A673 (cell line): ENCODE data around the gene CLASP1. TPM values are rescaled to one million over a fixed set of nuclear protein-coding genes. Genes with fewer than 3 reads are reported as not detected.

Experiments
- BruUV-seq: library from RNA; stranded (reverse); fragments of 400-500 nt; replicated peaks from 2 replicates; lab custom pipeline; 2021; lab: Mats Ljungman, UMichigan
- CTCF ChIA-PET: fragments of 300-600 bp; sonication (Branson Sonifier 250); formaldehyde crosslinking; loops from one replicate; lab custom pipeline; 2022; ENCODE audit warnings: antibody characterized with exemption; lab: Charles Lee
- POLR2A ChIA-PET: fragments of 300-600 bp; sonication (Branson Sonifier 250); formaldehyde crosslinking; loops from one replicate; lab custom pipeline; 2022; ENCODE audit warnings: antibody characterized with exemption; ENCODE audit not compliant: low non-redundant PET; lab: Charles Lee
- DNase-seq: peaks from one replicate; pipeline ENCODE4 v3.0.0-alpha.2; 2015; ENCODE audit warnings: low spot score
- H3K27ac ChIP-seq: fragments of 200-600 bp; sonication (generic); 2 replicates; pipeline ENCODE4 v1.5.1; 2016; ENCODE audit warnings: mixed run types, low read depth, mild to moderate bottlenecking, mixed read lengths, antibody characterized with exemption, low read length; ENCODE audit not compliant: poor library complexity, severe bottlenecking
- H3K27me3 ChIP-seq: fragments of 200-600 bp; sonication (generic); replicated peaks from 2 replicates; pipeline ENCODE4 v1.6.1; 2017; ENCODE audit warnings: mixed run types, low read depth, mild to moderate bottlenecking, mixed read lengths, antibody characterized with exemption, low read length; ENCODE audit not compliant: insufficient read depth, poor library complexity
- H3K36me3 ChIP-seq: fragments of 200-600 bp; sonication (generic); 2 replicates; pipeline ENCODE4 v1.6.1; 2016; ENCODE audit warnings: mixed run types, mild to moderate bottlenecking, mixed read lengths, antibody characterized with exemption, low read length; ENCODE audit not compliant: insufficient read depth, poor library complexity, severe bottlenecking
- H3K4me1 ChIP-seq: fragments of 200-600 bp; sonication (generic); 2 replicates; pipeline ENCODE4 v1.6.1; 2017; ENCODE audit warnings: mixed run types, mild to moderate bottlenecking, mixed read lengths, antibody characterized with exemption, low read length; ENCODE audit not compliant: insufficient read depth, poor library complexity, severe bottlenecking
- H3K4me3 ChIP-seq: fragments of 200-600 bp; sonication (generic); 2 replicates; pipeline ENCODE4 v1.5.1; 2016; ENCODE audit warnings: low read depth, mixed run types, mild to moderate bottlenecking, mixed read lengths, low read length; ENCODE audit not compliant: poor library complexity, severe bottlenecking
- H3K9me3 ChIP-seq: fragments of 200-600 bp; sonication (generic); 2 replicates; pipeline ENCODE4 v1.6.1; 2016; ENCODE audit warnings: mixed run types, low read depth, mild to moderate bottlenecking, mixed read lengths, antibody characterized with exemption, low read length; ENCODE audit not compliant: poor library complexity, severe bottlenecking
- EZH2 ChIP-seq: fragments of 200-600 bp; sonication (generic); IDR thresholded peaks from 2 replicates; pipeline ENCODE4 v1.6.1; 2017; ENCODE audit warnings: borderline replicate concordance, low read depth, mild to moderate bottlenecking, mixed read lengths, antibody characterized with exemption, low read length; ENCODE audit not compliant: poor library complexity, severe bottlenecking
- intact Hi-C: fragments of 100-400 bp; cut with micrococcal nuclease; formaldehyde crosslinking; loops from one replicate; pipeline ENCODE4 v1.10.0; 2022; ENCODE audit not compliant: unreplicated experiment
- total RNA-seq: library from RNA; stranded (reverse); gene quantifications from 2 replicates; pipeline ENCODE4 v1.2.3, GENCODE V29; 2021
- TF ChIP-seq, protein P1 (sequence below): fragments of 300-800, 200-600 bp; sonication (generic); conservative IDR thresholded peaks from 2 replicates; pipeline ENCODE4 v1.5.1; 2017; ENCODE audit warnings: low read depth, mild to moderate bottlenecking, antibody characterized with exemption, low read length, moderate library complexity, mixed read lengths

CLASP1 gene
- total RNA-seq, 1 experiment from 2014 or later, result 69.1 TPM

DNA sequence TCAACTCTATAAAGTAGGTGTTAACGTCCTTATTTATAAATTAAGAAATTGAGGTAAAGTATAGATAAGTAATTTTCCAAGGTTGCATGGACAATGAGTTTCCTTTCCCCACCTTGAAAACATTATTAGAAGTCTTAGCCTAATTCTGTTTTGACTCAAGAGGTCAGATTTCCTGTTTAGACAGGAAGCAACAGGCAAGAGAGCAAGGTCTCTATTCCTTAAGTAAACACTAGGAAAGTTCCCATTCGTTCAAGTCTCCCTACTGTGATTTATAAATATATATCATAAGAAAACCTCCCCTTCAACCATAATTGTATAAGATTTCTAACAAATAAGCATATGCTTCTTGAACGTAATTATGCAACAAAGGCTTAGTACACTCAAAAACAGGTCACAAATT lies 40.3 kb downstream of the CLASP1 start:
- Histone ChIP-seq H3K4me3 (no peak overlapping the region), H3K27ac (no peak overlapping the region), H3K36me3 (no peaks in the 10 kb centered on the region), H3K27me3 (no peaks in the 10 kb centered on the region), H3K9me3 (no peaks in the 10 kb centered on the region), H3K4me1 (no peaks in the 10 kb centered on the region)
- ChIA-PET POLR2A (no interaction called here), CTCF (no interaction called here)
- BruUV-seq, result no TSS peak
- no peak for DNase-seq
- TF ChIP-seq, protein P1, sequence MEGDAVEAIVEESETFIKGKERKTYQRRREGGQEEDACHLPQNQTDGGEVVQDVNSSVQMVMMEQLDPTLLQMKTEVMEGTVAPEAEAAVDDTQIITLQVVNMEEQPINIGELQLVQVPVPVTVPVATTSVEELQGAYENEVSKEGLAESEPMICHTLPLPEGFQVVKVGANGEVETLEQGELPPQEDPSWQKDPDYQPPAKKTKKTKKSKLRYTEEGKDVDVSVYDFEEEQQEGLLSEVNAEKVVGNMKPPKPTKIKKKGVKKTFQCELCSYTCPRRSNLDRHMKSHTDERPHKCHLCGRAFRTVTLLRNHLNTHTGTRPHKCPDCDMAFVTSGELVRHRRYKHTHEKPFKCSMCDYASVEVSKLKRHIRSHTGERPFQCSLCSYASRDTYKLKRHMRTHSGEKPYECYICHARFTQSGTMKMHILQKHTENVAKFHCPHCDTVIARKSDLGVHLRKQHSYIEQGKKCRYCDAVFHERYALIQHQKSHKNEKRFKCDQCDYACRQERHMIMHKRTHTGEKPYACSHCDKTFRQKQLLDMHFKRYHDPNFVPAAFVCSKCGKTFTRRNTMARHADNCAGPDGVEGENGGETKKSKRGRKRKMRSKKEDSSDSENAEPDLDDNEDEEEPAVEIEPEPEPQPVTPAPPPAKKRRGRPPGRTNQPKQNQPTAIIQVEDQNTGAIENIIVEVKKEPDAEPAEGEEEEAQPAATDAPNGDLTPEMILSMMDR, result no peak
- TF ChIP-seq EZH2, result no peak
- intact Hi-C loops, result no loop called here

DNA sequence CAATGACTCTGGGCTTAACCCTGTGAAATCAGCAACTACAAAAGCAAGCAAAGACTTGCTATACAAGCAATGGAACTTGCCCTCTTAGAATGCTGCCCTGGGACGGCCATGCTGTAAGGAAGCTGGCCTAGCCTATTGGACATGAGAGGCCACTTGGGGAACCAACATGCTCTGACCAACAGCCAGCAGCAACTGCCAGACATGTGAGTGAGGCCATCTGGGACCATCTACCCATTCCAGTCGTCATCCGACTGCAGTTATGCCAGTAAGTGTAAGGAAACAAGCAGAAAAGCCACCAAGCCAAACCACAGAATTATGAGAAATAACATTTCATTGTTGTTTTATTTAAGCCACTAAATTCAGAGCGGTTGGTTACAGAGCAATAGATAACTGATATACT lies 40.9 kb downstream of the CLASP1 start:
- DNase-seq, result no peak
- TF ChIP-seq EZH2, result no peak
- TF ChIP-seq, protein P1, result no peak
- intact Hi-C loops, result no loop called here
- no TSS peak for BruUV-seq
- H3K27ac ChIP-seq, result no peak overlapping the region
- no peaks in the 10 kb centered on the region for H3K9me3 ChIP-seq
- H3K27me3 ChIP-seq, result no peaks in the 10 kb centered on the region
- no peaks in the 10 kb centered on the region for H3K4me1 ChIP-seq
- H3K36me3 ChIP-seq, result no peaks in the 10 kb centered on the region
- ChIA-PET POLR2A (no interaction called here), CTCF (no interaction called here)
- no peak overlapping the region for H3K4me3 ChIP-seq

DNA sequence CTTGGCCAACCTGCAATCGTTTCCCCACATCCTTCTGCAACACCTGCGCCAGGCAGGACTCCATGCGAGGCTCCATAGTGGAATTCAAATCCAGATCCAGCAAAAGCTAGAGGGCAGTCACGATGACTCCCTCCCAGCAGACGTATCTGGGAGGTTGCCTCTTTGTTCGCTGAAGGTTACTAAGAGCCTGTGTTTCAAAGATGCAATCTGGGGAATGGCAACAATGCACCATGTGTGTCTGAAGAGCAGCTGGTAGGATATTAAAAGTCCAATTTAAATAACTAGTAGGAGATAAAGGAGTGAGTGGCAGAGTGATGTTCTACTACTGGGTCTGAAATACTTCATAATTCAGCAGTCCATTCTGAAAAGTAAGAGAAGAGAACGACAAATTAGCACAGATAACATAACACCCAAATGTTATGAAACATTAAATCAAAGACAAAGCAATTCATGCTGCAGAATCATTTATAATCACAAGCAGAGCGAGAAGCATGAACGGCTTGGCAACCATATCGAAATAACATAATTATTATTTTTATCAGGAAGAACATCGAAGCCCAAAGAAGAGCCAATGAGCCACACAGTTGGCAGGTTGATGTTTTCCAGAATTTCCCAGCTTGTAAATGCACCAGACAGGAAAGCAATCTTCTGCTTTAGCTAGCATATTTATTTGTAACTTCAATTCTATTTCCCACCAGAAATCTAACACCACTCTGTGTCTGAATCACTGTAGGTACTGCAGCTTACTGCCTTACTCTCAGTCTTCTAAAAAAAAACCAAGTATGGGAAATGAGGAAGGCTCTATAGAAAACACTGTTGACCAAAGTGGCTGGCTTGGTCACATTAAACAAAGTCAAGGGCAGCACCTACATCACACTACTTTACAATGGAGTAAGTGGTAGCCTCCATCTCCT lies 43.2 kb downstream of the CLASP1 start:
- H3K4me1 ChIP-seq, result no peaks in the 10 kb centered on the region
- intact Hi-C loops, result no loop called here
- H3K27me3 ChIP-seq, result no peaks in the 10 kb centered on the region
- TF ChIP-seq, protein P1, result no peak
- no peak for TF ChIP-seq EZH2
- BruUV-seq, result no TSS peak
- ChIA-PET CTCF (no interaction called here), POLR2A (no interaction called here)
- no peaks in the 10 kb centered on the region for H3K36me3 ChIP-seq
- no peaks in the 10 kb centered on the region for H3K9me3 ChIP-seq
- H3K27ac ChIP-seq, result no peak overlapping the region
- no peak for DNase-seq
- no peak overlapping the region for H3K4me3 ChIP-seq
